ENCODE data around the gene MAPK8. TPM values are rescaled to one million over a fixed set of nuclear protein-coding genes. Genes with fewer than 3 reads are reported as not detected.

MAPK8 gene
- total RNA-seq, 1 experiment from 2014 or later: 52.9 TPM

DNA sequence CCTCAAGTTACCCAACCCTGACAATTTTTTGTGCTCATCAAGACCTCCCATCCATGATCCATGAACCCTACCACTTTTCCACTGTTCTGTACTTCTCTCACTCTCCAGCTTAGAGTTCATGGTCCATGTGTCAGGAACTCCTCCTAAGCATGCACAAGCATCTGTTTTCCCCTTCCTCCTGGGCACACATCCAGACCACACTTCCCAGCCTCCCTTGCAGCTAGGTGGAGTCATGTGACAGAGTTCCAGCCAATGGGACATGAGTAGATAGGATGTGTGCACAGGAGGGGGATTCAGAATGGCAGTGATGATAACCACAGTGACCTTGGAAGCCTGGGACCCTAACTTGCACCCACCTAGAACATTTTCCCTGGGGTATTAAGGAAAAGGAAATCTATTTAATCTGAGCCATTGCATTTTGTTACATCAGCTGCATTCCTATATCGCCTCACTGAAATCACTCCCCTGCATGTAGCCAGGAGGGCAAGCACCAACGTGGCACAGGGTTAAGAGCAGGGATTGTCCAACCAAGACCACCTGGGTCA is 22.4 kb upstream of the MAPK8 start:
- Mint-ChIP-seq H3K4me1 (ENCODE audit: insufficient read depth, unreplicated experiment) (no peaks in the 10 kb centered on the region), H3K9me3 (ENCODE audit: unreplicated experiment) (peaks cover 9% of the 10 kb centered on the region), H3K27ac (ENCODE audit: low read depth, unreplicated experiment) (no peak overlapping the region), H3K36me3 (ENCODE audit: insufficient read depth, unreplicated experiment) (no peaks in the 10 kb centered on the region), H3K4me3 (ENCODE audit: unreplicated experiment) (no peak overlapping the region), H3K27me3 (ENCODE audit: insufficient read depth, unreplicated experiment) (peaks cover 37% of the 10 kb centered on the region)
- DNase-seq (ENCODE audit: unreplicated experiment): no peak
- ChIA-PET POLR2A (no interaction called here), CTCF (no interaction called here)
- TF ChIP-seq, protein P1, sequence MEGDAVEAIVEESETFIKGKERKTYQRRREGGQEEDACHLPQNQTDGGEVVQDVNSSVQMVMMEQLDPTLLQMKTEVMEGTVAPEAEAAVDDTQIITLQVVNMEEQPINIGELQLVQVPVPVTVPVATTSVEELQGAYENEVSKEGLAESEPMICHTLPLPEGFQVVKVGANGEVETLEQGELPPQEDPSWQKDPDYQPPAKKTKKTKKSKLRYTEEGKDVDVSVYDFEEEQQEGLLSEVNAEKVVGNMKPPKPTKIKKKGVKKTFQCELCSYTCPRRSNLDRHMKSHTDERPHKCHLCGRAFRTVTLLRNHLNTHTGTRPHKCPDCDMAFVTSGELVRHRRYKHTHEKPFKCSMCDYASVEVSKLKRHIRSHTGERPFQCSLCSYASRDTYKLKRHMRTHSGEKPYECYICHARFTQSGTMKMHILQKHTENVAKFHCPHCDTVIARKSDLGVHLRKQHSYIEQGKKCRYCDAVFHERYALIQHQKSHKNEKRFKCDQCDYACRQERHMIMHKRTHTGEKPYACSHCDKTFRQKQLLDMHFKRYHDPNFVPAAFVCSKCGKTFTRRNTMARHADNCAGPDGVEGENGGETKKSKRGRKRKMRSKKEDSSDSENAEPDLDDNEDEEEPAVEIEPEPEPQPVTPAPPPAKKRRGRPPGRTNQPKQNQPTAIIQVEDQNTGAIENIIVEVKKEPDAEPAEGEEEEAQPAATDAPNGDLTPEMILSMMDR (IDR thresholded peaks at IDR 0.05; ENCODE audit: unreplicated experiment): no peak
- intact Hi-C loops (cut with micrococcal nuclease): no loop called here
- no TSS peak for BruUV-seq (replicated peaks)

DNA sequence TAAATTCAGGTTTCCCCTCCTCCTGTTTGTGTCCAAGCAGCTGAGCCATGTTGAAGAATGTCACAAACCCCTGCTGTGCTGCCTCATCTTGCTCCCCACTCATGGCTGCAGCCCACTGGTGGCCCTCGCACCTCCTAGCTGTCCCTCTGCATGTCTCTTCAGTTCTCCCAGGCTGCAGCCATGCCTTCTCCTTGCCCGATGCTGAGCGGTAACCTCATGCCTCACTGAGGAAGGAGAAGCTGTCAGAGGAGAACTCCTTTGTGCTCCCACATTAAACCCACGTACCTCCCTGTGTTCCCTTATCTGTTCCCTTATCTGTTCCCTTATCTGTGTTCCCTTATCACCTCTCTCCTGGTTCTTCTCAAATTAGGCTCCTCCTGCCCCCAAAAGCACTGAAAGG is 21.7 kb upstream of the MAPK8 start:
- Mint-ChIP-seq H3K27ac (ENCODE audit: low read depth, unreplicated experiment) (no peak overlapping the region), H3K4me1 (ENCODE audit: insufficient read depth, unreplicated experiment) (no peaks in the 10 kb centered on the region), H3K36me3 (ENCODE audit: insufficient read depth, unreplicated experiment) (no peaks in the 10 kb centered on the region), H3K4me3 (ENCODE audit: unreplicated experiment) (no peak overlapping the region), H3K9me3 (ENCODE audit: unreplicated experiment) (peaks cover 9% of the 10 kb centered on the region), H3K27me3 (ENCODE audit: insufficient read depth, unreplicated experiment) (peaks cover 37% of the 10 kb centered on the region)
- POLR2A ChIA-PET: no interaction called here
- TF ChIP-seq, protein P1 (IDR thresholded peaks at IDR 0.05; ENCODE audit: unreplicated experiment): no peak
- CTCF ChIA-PET: no interaction called here
- intact Hi-C loops (cut with micrococcal nuclease): no loop called here
- BruUV-seq (replicated peaks): no TSS peak
- DNase-seq (ENCODE audit: unreplicated experiment): no peak

DNA sequence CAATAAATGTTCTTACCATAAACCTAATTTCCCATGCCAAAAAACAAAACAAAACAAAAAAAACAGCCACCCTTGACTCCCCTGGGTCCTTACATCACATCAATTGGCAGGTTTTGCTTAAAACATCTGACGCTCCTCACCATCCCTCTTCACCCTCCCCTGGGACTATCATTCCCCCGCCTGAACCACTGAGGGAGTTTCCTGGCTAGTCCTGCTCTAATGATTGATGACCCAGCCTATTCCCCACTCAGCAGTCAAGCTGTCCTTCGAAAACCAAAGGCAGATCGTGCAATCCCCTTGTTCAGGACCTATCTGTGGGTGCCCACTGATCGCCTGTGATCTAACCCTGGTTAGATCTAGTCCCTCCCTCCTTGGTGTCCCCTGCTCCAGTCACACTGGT is 20.8 kb upstream of the MAPK8 start:
- H3K4me1 Mint-ChIP-seq (ENCODE audit: insufficient read depth, unreplicated experiment): no peaks in the 10 kb centered on the region
- ChIA-PET CTCF (interaction anchor here (0.9 kb wide), 1 partner anchor 15 kb away, joined by 3 read pairs; no protein-coding TSS in a partner anchor), POLR2A (no interaction called here)
- no TSS peak for BruUV-seq (replicated peaks)
- peaks cover 37% of the 10 kb centered on the region for H3K27me3 Mint-ChIP-seq (ENCODE audit: insufficient read depth, unreplicated experiment)
- no peak overlapping the region for H3K4me3 Mint-ChIP-seq (ENCODE audit: unreplicated experiment)
- intact Hi-C loops (cut with micrococcal nuclease): no loop called here
- TF ChIP-seq, protein P1 (IDR thresholded peaks at IDR 0.05; ENCODE audit: unreplicated experiment): no peak
- H3K36me3 Mint-ChIP-seq (ENCODE audit: insufficient read depth, unreplicated experiment): no peaks in the 10 kb centered on the region
- no peak for DNase-seq (ENCODE audit: unreplicated experiment)
- peaks cover 9% of the 10 kb centered on the region for H3K9me3 Mint-ChIP-seq (ENCODE audit: unreplicated experiment)
- H3K27ac Mint-ChIP-seq (ENCODE audit: low read depth, unreplicated experiment): no peak overlapping the region

DNA sequence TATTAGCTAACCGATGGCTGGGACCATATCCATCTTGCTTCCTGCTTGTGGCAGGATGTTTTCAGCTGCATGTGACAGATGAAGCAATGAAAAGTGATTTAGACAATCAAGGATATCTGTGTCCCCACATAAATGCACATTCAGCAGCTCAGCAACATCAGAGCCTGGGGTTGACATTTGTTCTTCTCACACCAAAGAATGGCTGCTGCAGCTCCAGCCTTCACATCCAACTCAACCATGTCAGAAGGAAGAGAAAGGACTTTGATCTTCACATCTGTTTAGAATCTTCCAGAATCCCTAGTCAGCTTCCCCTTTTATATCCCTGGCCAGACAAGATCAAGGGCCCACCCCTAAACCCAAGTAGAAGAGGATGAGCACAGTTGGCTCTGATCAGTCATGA is 20.1 kb upstream of the MAPK8 start:
- H3K27ac Mint-ChIP-seq (ENCODE audit: low read depth, unreplicated experiment): no peak overlapping the region
- H3K4me3 Mint-ChIP-seq (ENCODE audit: unreplicated experiment): no peak overlapping the region
- no peaks in the 10 kb centered on the region for H3K4me1 Mint-ChIP-seq (ENCODE audit: insufficient read depth, unreplicated experiment)
- ChIA-PET POLR2A (no interaction called here), CTCF (interaction anchor here (0.9 to 1.3 kb wide), 2 partner anchors 15 to 72 kb away, joined by 3 read pairs; no protein-coding TSS in a partner anchor)
- H3K9me3 Mint-ChIP-seq (ENCODE audit: unreplicated experiment): peaks cover 9% of the 10 kb centered on the region
- no peak for DNase-seq (ENCODE audit: unreplicated experiment)
- peaks cover 31% of the 10 kb centered on the region for H3K27me3 Mint-ChIP-seq (ENCODE audit: insufficient read depth, unreplicated experiment)
- no peaks in the 10 kb centered on the region for H3K36me3 Mint-ChIP-seq (ENCODE audit: insufficient read depth, unreplicated experiment)
- intact Hi-C loops (cut with micrococcal nuclease): no loop called here
- no TSS peak for BruUV-seq (replicated peaks)
- TF ChIP-seq, protein P1 (IDR thresholded peaks at IDR 0.05; ENCODE audit: unreplicated experiment): no peak

All from MCF 10A (cell line).